ENCODE data around the gene LOXL3. TPM values are rescaled to one million over a fixed set of nuclear protein-coding genes. Genes with fewer than 3 reads are reported as not detected.

The LOXL3 gene
- total RNA-seq, 2 experiments from 2014 or later = 0.42 to 0.62 TPM

DNA sequence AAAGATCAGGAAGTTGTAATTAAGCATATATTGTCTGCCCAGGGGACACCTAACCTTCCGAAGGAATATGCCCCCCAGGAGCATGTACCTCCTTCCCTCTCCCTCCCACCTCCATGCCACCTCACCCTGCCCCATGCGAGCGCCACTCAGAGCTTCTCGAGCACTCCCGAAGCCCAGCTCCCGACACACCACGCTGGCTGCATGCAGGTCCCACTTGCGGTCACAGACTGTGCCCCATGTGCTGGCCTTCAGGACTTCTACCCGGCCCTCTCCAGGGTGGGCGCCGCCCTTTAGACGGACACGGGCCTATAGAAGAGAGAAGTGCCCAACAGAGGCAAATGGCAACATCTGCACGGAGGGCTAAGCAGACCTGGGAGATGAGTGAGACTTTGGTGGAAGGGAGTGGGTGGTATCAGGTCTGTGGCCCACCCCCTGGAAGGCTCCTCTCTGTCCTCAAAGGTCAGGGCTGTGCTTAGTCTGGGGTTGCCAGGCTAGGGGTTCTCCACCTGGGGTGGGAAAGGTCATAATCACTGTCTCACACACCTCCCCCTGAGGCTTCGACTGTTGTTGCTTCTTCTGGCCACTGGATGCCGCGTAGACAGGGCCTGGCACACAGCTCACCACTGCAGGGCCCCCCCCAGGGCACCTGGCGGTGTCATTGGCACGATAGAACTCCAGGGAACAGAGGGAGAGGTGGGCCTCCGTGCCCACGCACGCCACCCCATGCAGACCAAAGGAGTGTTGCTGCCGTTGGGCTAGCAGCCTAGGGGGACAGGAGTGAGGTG is 17.4 kb downstream of the LOXL3 start:
- no peak for ATAC-seq (ENCODE audit: low read depth)
- H3K27me3 Mint-ChIP-seq = peaks cover 27% of the 10 kb centered on the region
- H3K9me3 Mint-ChIP-seq = no peaks in the 10 kb centered on the region
- peaks cover 23% of the 10 kb centered on the region for H3K4me1 Mint-ChIP-seq
- POLR2A ChIA-PET = interaction anchor here (1.2 kb wide), 1 partner anchor 49 kb away, joined by 4 read pairs; no protein-coding TSS in a partner anchor
- no peak for DNase-seq
- H3K27ac Mint-ChIP-seq = no peak overlapping the region
- peaks cover 6% of the 10 kb centered on the region for H3K36me3 Mint-ChIP-seq
- H3K4me3 Mint-ChIP-seq = no peak overlapping the region

DNA sequence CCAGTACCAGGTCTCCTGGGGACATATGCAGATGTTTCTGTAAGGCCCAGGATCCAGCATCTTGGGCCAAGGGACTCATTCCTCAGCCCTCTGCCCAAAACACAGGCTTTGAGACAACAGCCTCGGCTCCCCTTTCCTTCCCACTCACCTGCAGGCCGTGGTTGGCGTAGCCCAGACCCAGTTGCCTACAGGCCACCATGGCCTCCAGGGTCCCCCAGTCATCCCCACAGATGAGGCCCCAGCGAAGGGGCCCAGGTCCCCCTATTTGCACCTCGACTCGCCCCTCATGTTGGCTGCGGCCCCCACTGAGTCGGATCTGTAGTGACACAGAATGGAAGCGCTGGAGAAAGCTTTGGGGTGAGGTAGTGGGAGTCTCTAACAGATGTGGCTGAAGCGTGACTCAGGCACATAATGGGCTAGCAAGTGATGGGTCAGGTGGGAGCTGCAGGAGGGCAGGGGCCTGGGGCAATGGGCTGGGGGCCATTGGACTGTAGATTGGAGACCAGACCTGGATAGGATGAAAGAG is 18.2 kb downstream of the LOXL3 start:
- Mint-ChIP-seq H3K4me1 (peaks cover 30% of the 10 kb centered on the region), H3K27ac (no peak overlapping the region), H3K9me3 (no peaks in the 10 kb centered on the region), H3K36me3 (peaks cover 11% of the 10 kb centered on the region), H3K27me3 (peaks cover 24% of the 10 kb centered on the region), H3K4me3 (no peak overlapping the region)
- DNase-seq (no peak), ATAC-seq (ENCODE audit: low read depth) (no peak)
- POLR2A ChIA-PET = interaction anchor here (1.2 kb wide), 1 partner anchor 50 kb away, joined by 4 read pairs; no protein-coding TSS in a partner anchor

DNA sequence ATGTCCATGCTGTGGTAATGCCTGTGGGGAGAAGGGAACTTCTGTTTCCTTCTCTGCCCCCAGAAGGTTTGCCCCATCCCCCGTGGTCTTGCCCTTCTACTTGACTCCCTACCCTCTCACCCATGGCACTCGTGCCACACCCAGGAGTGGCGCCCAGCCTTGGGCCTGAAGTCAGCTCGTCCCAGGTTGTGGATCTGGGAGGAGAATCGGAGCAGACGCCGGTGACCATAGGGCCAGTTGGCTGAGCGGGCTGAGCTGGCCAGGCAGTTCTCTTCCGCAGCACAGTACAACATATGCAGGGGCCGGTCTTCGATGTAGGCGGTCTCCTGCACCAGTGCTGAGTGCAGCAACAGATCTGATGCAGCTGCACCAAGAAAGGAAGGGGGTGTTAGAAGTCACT is 19.3 kb downstream of the LOXL3 start:
- Mint-ChIP-seq H3K4me1 (peaks cover 28% of the 10 kb centered on the region), H3K9me3 (no peaks in the 10 kb centered on the region), H3K27me3 (peaks cover 21% of the 10 kb centered on the region), H3K4me3 (no peak overlapping the region), H3K36me3 (peaks cover 11% of the 10 kb centered on the region), H3K27ac (no peak overlapping the region)
- ATAC-seq (ENCODE audit: low read depth) = no peak
- DNase-seq = no peak
- POLR2A ChIA-PET = interaction anchor here (0.8 kb wide), 1 partner anchor 73 kb away, joined by 3 read pairs; no protein-coding TSS in a partner anchor

DNA sequence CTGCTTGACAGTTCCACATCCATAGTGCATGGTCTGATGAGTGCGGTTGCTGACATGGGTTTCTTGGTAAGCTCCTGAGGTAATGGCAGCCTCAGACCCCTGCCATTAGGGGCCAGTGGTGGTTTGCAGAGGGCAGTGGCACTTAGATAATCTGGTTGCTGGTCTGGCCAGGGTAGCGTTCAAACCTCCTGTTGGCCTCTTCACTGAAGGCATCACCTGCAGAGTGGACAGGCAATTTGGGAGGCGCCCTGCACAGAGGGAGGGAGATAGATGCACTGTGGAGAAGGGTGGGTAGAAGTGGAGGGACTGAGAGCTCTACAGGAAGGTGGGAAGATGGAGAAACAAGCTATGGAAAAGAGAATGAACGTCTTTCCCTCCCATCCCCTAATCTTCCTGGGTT is 20.3 kb downstream of the LOXL3 start:
- no peak for ATAC-seq (ENCODE audit: low read depth)
- H3K36me3 Mint-ChIP-seq = peaks cover 15% of the 10 kb centered on the region
- peaks cover 21% of the 10 kb centered on the region for H3K4me1 Mint-ChIP-seq
- no peak for DNase-seq
- H3K9me3 Mint-ChIP-seq = no peaks in the 10 kb centered on the region
- POLR2A ChIA-PET = interaction anchor here (0.6 to 0.8 kb wide), 2 partner anchors 72 to 307 kb away, joined by 3 read pairs; no protein-coding TSS in a partner anchor
- peaks cover 12% of the 10 kb centered on the region for H3K27me3 Mint-ChIP-seq
- H3K4me3 Mint-ChIP-seq = no peak overlapping the region
- H3K27ac Mint-ChIP-seq = no peak overlapping the region

DNA sequence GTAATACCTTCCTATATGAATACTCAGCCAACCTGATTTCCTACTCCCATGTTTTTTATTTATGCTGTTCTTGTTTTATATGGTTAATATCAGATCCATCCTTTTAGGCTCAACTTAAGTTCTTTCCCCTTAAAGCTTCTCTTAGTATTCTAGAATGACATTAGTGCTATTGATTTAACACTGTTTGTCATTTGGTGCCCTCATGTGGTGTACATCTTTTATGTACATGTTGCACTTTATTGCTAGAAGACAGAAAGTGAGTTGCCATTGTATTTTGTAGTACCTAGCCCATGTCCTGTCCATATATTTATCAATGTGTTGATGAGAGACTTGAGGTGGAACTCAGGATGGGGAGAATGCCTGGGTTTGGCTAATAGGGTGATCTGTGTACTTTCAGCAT is 21.5 kb downstream of the LOXL3 start:
- DNase-seq = no peak
- POLR2A ChIA-PET = interaction anchor here (0.6 to 5.2 kb wide), 6 partner anchors 24 to 111 kb away, joined by 3 to 54 read pairs (median 4); partner anchors contain the start of genes C2orf81, CCDC142, INO80B and TTC31
- Mint-ChIP-seq H3K36me3 (peaks cover 26% of the 10 kb centered on the region), H3K9me3 (no peaks in the 10 kb centered on the region), H3K4me1 (peaks cover 33% of the 10 kb centered on the region), H3K4me3 (peak overlapping the region; percentile 97), H3K27me3 (peaks cover 3% of the 10 kb centered on the region), H3K27ac (peak overlapping the region; percentile 66)
- no peak for ATAC-seq (ENCODE audit: low read depth)

DNA sequence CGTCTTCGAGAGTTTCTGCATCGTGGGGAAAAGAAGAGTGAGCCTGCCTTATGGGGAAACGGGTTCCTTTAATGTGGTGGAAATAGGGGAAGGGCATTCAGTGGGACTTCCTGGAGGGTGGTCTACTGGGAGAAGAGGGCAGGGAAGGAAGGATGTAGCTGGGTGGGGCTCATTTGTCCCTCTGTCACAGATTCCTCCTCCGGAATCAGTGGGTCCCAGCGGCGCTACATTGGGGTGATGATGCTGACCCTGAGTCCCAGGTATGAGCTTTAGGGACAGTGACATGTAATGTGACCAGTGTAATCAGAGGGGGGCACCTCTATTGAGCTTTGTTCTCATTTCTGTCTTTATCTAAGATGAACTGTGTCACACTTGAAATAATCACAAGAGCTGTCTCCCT is 22.1 kb downstream of the LOXL3 start:
- Mint-ChIP-seq H3K27ac (peak overlapping the region; percentile 96), H3K36me3 (peaks cover 31% of the 10 kb centered on the region), H3K4me3 (peak overlapping the region; percentile 97), H3K27me3 (no peaks in the 10 kb centered on the region), H3K9me3 (no peaks in the 10 kb centered on the region), H3K4me1 (peaks cover 33% of the 10 kb centered on the region)
- DNase-seq (no peak), ATAC-seq (ENCODE audit: low read depth) (no peak)
- POLR2A ChIA-PET = interaction anchor here (0.6 to 5.2 kb wide), 8 partner anchors 22 to 110 kb away, joined by 3 to 54 read pairs (median 5); partner anchors contain the start of genes C2orf81, CCDC142, INO80B and LOXL3

DNA sequence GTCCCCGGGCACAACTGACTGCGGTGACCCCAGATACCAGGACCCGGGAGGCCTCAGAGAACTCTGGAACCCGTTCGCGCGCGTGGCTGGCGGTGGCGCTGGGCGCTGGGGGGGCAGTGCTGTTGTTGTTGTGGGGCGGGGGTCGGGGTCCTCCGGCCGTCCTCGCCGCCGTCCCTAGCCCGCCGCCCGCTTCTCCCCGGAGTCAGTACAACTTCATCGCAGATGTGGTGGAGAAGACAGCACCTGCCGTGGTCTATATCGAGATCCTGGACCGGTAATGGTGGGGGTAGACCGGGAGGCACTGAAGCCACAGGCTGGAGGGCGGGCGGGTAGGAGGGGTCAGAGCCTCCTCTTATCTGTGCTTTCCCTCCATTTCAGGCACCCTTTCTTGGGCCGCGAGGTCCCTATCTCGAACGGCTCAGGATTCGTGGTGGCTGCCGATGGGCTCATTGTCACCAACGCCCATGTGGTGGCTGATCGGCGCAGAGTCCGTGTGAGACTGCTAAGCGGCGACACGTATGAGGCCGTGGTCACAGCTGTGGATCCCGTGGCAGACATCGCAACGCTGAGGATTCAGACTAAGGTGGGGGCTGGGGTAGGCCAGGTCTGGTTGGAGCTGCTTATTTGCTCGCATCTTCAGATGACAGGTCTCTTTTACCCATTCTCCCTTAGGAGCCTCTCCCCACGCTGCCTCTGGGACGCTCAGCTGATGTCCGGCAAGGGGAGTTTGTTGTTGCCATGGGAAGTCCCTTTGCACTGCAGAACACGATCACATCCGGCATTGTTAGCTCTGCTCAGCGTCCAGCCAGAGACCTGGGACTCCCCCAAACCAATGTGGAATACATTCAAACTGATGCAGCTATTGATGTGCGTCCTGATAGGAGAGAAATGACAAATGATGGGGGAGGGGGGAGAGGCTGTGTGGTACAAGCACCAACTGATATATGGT is 23.2 kb downstream of the LOXL3 start:
- H3K36me3 Mint-ChIP-seq = peaks cover 40% of the 10 kb centered on the region
- peak overlapping the region; percentile 96 for H3K27ac Mint-ChIP-seq
- H3K27me3 Mint-ChIP-seq = no peaks in the 10 kb centered on the region

DNA sequence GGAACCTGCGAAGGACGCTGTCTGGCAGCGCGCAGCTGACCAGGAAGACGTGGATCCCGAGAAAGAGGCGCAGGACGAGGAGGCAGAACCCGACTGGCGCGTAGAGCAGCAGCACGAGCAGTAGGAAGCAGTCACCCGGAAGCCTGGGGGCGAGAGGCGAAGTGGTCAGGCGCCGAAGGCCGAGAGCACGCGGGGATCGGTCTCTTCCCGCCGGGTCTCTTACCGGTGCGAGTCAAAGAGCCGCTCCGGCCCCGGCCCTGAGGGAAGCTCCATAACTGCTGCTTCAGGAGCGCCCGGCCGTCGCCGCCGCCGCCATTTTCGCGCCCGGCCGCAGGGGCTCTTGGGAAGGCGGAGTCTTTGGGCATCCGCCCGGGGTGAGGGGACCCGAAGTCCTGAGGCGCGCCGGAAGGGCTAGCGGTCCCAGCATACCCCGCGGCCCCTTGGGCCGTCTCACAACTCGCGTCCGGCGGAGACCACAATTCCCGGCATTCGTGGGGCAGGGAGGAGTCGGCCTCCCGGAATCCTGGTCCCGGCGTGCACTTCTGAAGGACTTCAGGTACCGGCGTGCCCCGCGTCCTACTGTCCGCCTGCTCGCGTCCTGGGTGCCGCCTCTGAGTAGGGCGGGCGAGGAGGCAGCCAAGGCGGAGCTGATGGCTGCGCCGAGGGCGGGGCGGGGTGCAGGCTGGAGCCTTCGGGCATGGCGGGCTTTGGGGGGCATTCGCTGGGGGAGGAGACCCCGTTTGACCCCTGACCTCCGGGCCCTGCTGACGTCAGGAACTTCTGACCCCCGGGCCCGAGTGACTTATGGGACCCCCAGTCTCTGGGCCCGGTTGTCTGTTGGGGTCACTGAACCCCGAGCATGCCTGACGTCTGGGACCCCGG is 24.1 kb downstream of the LOXL3 start, which contains the start of the genes AUP1 and HTRA2:
TSS of gene AUP1 (minus strand) at position 350 of the 882 bp plus-strand sequence. CDS start at position 273, 77 bp downstream.
TSS of gene HTRA2 (plus strand) at position 577 of the 882 bp plus-strand sequence. CDS start at position 651, 74 bp downstream.
- H3K4me1 Mint-ChIP-seq = peaks cover 38% of the 10 kb centered on the region

More for the DNA sequence above, 23.2 kb downstream of the LOXL3 start:
- Mint-ChIP-seq H3K9me3 (peaks cover 2% of the 10 kb centered on the region), H3K4me3 (peak overlapping the region; percentile 97), H3K4me1 (peaks cover 38% of the 10 kb centered on the region)
- DNase-seq = peak; percentile 64
- POLR2A ChIA-PET = interaction anchor here (0.7 to 5.2 kb wide), 15 partner anchors 9 to 239 kb away, joined by 3 to 54 read pairs (median 7); partner anchors contain the start of genes CCDC142, INO80B, LBX2 and LOXL3
- peak; percentile 9 for ATAC-seq (ENCODE audit: low read depth)

DNA sequence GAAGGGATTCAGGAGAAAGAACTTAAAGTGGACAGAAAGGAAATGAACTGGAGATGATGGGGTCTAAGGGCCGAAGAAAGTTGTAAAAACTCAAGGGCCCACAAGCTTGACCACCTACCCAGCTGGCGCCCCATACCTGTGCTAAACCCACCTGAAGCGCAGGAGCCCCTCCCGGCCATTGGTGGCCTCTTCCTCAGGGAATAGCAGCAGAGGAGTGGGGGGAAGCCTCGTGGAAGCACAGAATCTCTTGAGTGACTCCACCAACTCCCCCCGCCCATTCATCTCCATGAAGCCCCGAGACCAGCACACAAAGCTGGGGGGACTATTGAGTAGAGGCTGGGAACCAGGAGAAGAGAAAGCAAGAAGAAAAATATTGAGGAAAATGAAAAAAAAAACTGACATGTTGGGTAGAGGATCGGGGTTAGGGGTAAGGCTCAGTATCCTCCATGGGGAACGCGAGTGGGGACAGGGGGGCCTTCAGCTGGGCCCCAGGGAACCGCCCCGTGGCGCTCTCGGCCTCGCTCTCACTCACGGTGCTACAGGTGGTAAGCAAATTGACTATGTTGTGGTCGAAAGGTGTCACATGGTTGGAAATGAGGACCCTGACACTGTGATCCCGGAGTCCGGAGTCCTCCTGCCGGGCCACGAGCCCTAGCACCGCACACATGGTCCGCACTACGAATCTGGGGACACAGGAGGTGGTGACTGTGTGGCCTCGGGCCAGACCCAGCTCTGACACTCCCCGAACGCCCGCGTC is 25.0 kb downstream of the LOXL3 start:
- peak overlapping the region; percentile 97 for H3K4me3 Mint-ChIP-seq
- POLR2A ChIA-PET = interaction anchor here (1.0 to 5.2 kb wide), 13 partner anchors 9 to 72 kb away, joined by 3 to 54 read pairs (median 8); partner anchors contain the start of genes CCDC142, INO80B, LBX2 and MRPL53
- peaks cover 38% of the 10 kb centered on the region for H3K4me1 Mint-ChIP-seq
- peak overlapping the region; percentile 96 for H3K27ac Mint-ChIP-seq
- peaks cover 40% of the 10 kb centered on the region for H3K36me3 Mint-ChIP-seq
- ATAC-seq (ENCODE audit: low read depth) (peak; percentile 7), DNase-seq (no peak)
- H3K9me3 Mint-ChIP-seq = peaks cover 2% of the 10 kb centered on the region
- H3K27me3 Mint-ChIP-seq = no peaks in the 10 kb centered on the region

More for the DNA sequence above, 24.1 kb downstream of the LOXL3 start, which contains the start of the genes AUP1 and HTRA2:
- ATAC-seq (ENCODE audit: low read depth) (peak; percentile 91), DNase-seq (peak; percentile 93)
- H3K9me3 Mint-ChIP-seq = peaks cover 2% of the 10 kb centered on the region
- peaks cover 40% of the 10 kb centered on the region for H3K36me3 Mint-ChIP-seq
- H3K4me3 Mint-ChIP-seq = peak within 1 kb of the TSS; percentile 97
- no peaks in the 10 kb centered on the region for H3K27me3 Mint-ChIP-seq
- POLR2A ChIA-PET = interaction anchor here (1.0 to 5.2 kb wide), 14 partner anchors 9 to 73 kb away, joined by 3 to 54 read pairs (median 8); partner anchors contain the start of genes CCDC142, INO80B, LBX2 and MRPL53
- H3K27ac Mint-ChIP-seq = peak within 1 kb of the TSS; percentile 96

DNA sequence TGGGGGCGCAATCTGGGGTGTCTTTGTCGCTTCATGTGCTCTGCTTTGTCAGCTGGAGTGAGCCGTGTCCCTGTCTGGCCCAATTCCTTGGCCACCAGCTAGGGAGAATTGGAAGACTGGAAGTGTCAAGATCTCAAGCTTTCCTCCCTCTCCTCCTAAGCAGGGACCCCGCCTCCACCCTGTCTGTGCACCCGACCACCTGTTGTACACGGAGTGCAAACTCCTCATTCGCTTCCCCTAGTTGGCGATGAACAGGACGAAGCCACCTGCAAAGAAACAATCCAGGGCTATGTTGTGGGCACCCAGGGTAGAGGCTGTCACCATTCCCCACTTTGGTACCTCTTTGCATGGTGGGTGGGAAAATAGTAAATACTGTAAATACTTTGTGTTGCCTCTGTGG is 26.0 kb downstream of the LOXL3 start:
- POLR2A ChIA-PET = interaction anchor here (1.4 to 5.2 kb wide), 3 partner anchors 10 to 71 kb away, joined by 4 to 54 read pairs (median 39); partner anchors contain the start of genes CCDC142, INO80B, TTC31 and WBP1
- H3K4me3 Mint-ChIP-seq = peak overlapping the region; percentile 97
- no peaks in the 10 kb centered on the region for H3K27me3 Mint-ChIP-seq
- H3K27ac Mint-ChIP-seq = peak overlapping the region; percentile 12
- DNase-seq = no peak
- ATAC-seq (ENCODE audit: low read depth) = no peak
- H3K36me3 Mint-ChIP-seq = peaks cover 39% of the 10 kb centered on the region
- H3K4me1 Mint-ChIP-seq = peaks cover 41% of the 10 kb centered on the region
- H3K9me3 Mint-ChIP-seq = peaks cover 2% of the 10 kb centered on the region

DNA sequence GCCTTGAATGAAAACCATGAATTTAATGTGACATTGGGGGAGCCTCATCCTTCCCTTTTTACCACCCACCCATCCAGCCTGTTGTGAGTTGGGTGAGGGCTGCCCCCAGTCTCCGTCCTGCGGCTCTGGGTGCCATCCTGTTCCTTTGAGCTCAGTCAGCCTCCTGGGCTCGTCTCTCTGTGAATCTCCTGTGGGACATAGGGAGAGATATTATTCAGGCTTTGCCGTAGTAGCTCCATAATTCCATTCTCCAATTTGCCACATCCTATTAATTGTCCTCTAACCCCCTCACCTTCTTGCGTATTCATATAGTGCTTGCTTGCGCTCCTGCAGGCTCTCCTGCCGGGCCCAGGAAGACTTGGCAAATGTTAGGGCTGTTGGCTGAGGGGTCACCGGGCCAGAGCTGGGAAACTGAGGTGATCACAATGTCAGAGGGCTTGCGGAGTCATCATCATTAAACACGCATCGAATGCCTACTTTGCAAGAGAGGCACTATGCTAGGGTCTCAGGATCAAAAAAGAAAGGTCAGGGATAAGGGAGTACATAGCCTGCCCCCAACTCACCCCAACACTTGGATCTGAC is 27.0 kb downstream of the LOXL3 start:
- Mint-ChIP-seq H3K27ac (no peak overlapping the region), H3K9me3 (peaks cover 2% of the 10 kb centered on the region), H3K27me3 (no peaks in the 10 kb centered on the region), H3K36me3 (peaks cover 33% of the 10 kb centered on the region), H3K4me1 (peaks cover 36% of the 10 kb centered on the region), H3K4me3 (no peak overlapping the region)
- POLR2A ChIA-PET = interaction anchor here (1.4 kb wide), 1 partner anchor 9 kb away, joined by 4 read pairs; no protein-coding TSS in a partner anchor
- ATAC-seq (ENCODE audit: low read depth) = no peak
- DNase-seq = no peak
